HG02588 (cell line): ENCODE measurements around the gene DNAJC8.
A peak's percentile ranks its signal among the peaks of the same experiment; 100 is the strongest.

Experiments used
- ATAC-seq: cut with Tn5 transposase; IDR thresholded peaks from one replicate; pipeline ENCODE4 v1.9.1; 2021; ENCODE audit warnings: mild to moderate bottlenecking, moderate library complexity; ENCODE audit not compliant: unreplicated experiment

DNAJC8 gene

GRCh38 chr1:28232558-28233263 lies at the start of gene DNAJC8:
Gene DNAJC8, minus strand, starts transcription at chr1:28233029. Its CDS starts 31 bp downstream, at chr1:28232998.
- ATAC-seq: peak; percentile 45

GRCh38 chr1:28281608-28282425 lies 49.0 kb upstream of the DNAJC8 start:
- ATAC-seq: no peak

- no peak for ATAC-seq
Measured at GRCh38 chr1:28280977-28281381, 48.1 kb upstream of the DNAJC8 start.

GRCh38 chr1:28280501-28280900 lies 47.7 kb upstream of the DNAJC8 start:
- ATAC-seq: no peak

- ATAC-seq: no peak
Measured at GRCh38 chr1:28279721-28280120, 46.9 kb upstream of the DNAJC8 start.

- no peak for ATAC-seq
Measured at GRCh38 chr1:28278763-28279162, 45.9 kb upstream of the DNAJC8 start.

GRCh38 chr1:28273216-28273860 lies 40.5 kb upstream of the DNAJC8 start:
- no peak for ATAC-seq

GRCh38 chr1:28272215-28272852 lies 39.5 kb upstream of the DNAJC8 start:
- ATAC-seq: no peak

- no peak for ATAC-seq
Measured at GRCh38 chr1:28269529-28269928, 36.7 kb upstream of the DNAJC8 start.

GRCh38 chr1:28267633-28268032 lies 34.8 kb upstream of the DNAJC8 start:
- ATAC-seq: no peak

GRCh38 chr1:28266920-28267322 lies 34.1 kb upstream of the DNAJC8 start:
- no peak for ATAC-seq

- no peak for ATAC-seq
Measured at GRCh38 chr1:28265577-28265976, 32.7 kb upstream of the DNAJC8 start.

GRCh38 chr1:28264897-28265296 lies 32.1 kb upstream of the DNAJC8 start:
- no peak for ATAC-seq

- ATAC-seq: no peak
Measured at GRCh38 chr1:28260803-28261174, 28.0 kb upstream of the DNAJC8 start.

- no peak for ATAC-seq
Measured at GRCh38 chr1:28259934-28260802, 27.3 kb upstream of the DNAJC8 start.

- ATAC-seq: peak; percentile 87
Measured at GRCh38 chr1:28259252-28259933, 26.6 kb upstream of the DNAJC8 start, which contains the start of gene SESN2. Gene SESN2, plus strand, starts transcription at chr1:28259518. Its CDS starts 330 bp downstream, at chr1:28259848.

- no peak for ATAC-seq
Measured at GRCh38 chr1:28258628-28259251, 25.9 kb upstream of the DNAJC8 start.

GRCh38 chr1:28257736-28258135 lies 24.9 kb upstream of the DNAJC8 start:
- ATAC-seq: no peak

- no peak for ATAC-seq
Measured at GRCh38 chr1:28256197-28256827, 23.5 kb upstream of the DNAJC8 start.
